ENCODE results near the gene GEMIN4.
"Not testable (repeated sequence)": the region's sequence is repeated elsewhere in the genome, so short reads cannot be mapped to it uniquely, and the experiment has no call there.

Gene GEMIN4

GRCh38 chr17:705011-705410 lies 47.1 kb downstream of the GEMIN4 start:
- no peak for DNase-seq
- Histone ChIP-seq H3K27ac (ENCODE audit: insufficient read depth in 1 of 2, low read depth in 1 of 2, low read length in 2 of 2, poor library complexity in 1 of 2, severe bottlenecking in 2 of 2) (no peak overlapping the region), H3K4me3 (ENCODE audit: control insufficient read depth in 1 of 7, extremely low read depth in 1 of 7, insufficient read depth in 4 of 7, low read depth in 2 of 7, low read length in 6 of 7) (no peak overlapping the region), H3K36me3 (ENCODE audit: control insufficient read depth in 4 of 4, insufficient read depth in 4 of 4, low read length in 3 of 4) (peaks cover 0 to 29% (median 14%) of the 10 kb centered on the region in 4 experiments), H3K4me1 (ENCODE audit: control extremely low read depth in 1 of 4, control insufficient read depth in 4 of 4, insufficient read depth in 4 of 4, low read length in 3 of 4) (no peaks in the 10 kb centered on the region), H3K27me3 (replicated peaks in 2 of 5; ENCODE audit: control insufficient read depth in 4 of 5, insufficient read depth in 5 of 5, low read length in 4 of 5) (no peaks in the 10 kb centered on the region), H3K9me3 (ENCODE audit: control extremely low read depth in 1 of 5, control insufficient read depth in 4 of 5, insufficient read depth in 2 of 5, low read depth in 1 of 5, low read length in 4 of 5) (no peaks in the 10 kb centered on the region)
- CTCF ChIA-PET: interaction anchor here (1.9 kb wide), 1 partner anchor 293 kb away, joined by 8 read pairs; no protein-coding TSS in a partner anchor
- POLR2A ChIA-PET: no interaction called here
- WGBS (ENCODE audit: insufficient coverage): 89% methylated on average over 1 of the region's 1 CpG

GRCh38 chr17:704111-704864 lies 47.8 kb downstream of the GEMIN4 start:
- ChIA-PET POLR2A (no interaction called here), CTCF (interaction anchor here (1.9 kb wide), 1 partner anchor 292 kb away, joined by 8 read pairs; no protein-coding TSS in a partner anchor)
- no peak for DNase-seq
- Histone ChIP-seq H3K27me3 (replicated peaks in 2 of 5; ENCODE audit: control insufficient read depth in 4 of 5, insufficient read depth in 5 of 5, low read length in 4 of 5) (no peaks in the 10 kb centered on the region), H3K36me3 (ENCODE audit: control insufficient read depth in 4 of 4, insufficient read depth in 4 of 4, low read length in 3 of 4) (peaks cover 0 to 28% (median 11%) of the 10 kb centered on the region in 4 experiments), H3K27ac (ENCODE audit: insufficient read depth in 1 of 2, low read depth in 1 of 2, low read length in 2 of 2, poor library complexity in 1 of 2, severe bottlenecking in 2 of 2) (no peak overlapping the region), H3K4me1 (ENCODE audit: control extremely low read depth in 1 of 4, control insufficient read depth in 4 of 4, insufficient read depth in 4 of 4, low read length in 3 of 4) (no peaks in the 10 kb centered on the region), H3K4me3 (ENCODE audit: control insufficient read depth in 1 of 7, extremely low read depth in 1 of 7, insufficient read depth in 4 of 7, low read depth in 2 of 7, low read length in 6 of 7) (no peak overlapping the region), H3K9me3 (ENCODE audit: control extremely low read depth in 1 of 5, control insufficient read depth in 4 of 5, insufficient read depth in 2 of 5, low read depth in 1 of 5, low read length in 4 of 5) (no peaks in the 10 kb centered on the region)
- 89% methylated on average over 1 of the region's 4 CpGs for WGBS (ENCODE audit: insufficient coverage)

- POLR2A ChIA-PET: no interaction called here
Observed at GRCh38 chr17:703081-703875, 48.8 kb downstream of the GEMIN4 start.

GRCh38 chr17:700504-701094 lies 51.5 kb downstream of the GEMIN4 start:
- CTCF ChIA-PET: interaction anchor here (0.6 to 4.0 kb wide), 21 partner anchors 9 to 551 kb away, joined by 3 to 25 read pairs (median 4); partner anchors contain the start of genes DOC2B and VPS53
- H3K4me1 ChIP-seq (ENCODE audit: control extremely low read depth in 1 of 4, control insufficient read depth in 4 of 4, insufficient read depth in 4 of 4, low read length in 3 of 4): no peaks in the 10 kb centered on the region
- H3K27ac ChIP-seq (ENCODE audit: insufficient read depth in 1 of 2, low read depth in 1 of 2, low read length in 2 of 2, poor library complexity in 1 of 2, severe bottlenecking in 2 of 2): no peak overlapping the region
- H3K27me3 ChIP-seq (replicated peaks in 2 of 5; ENCODE audit: control insufficient read depth in 4 of 5, insufficient read depth in 5 of 5, low read length in 4 of 5): no peaks in the 10 kb centered on the region
- H3K36me3 ChIP-seq (ENCODE audit: control insufficient read depth in 4 of 4, insufficient read depth in 4 of 4, low read length in 3 of 4): peaks cover 4 to 35% (median 15%) of the 10 kb centered on the region in 4 experiments
- no peaks in the 10 kb centered on the region for H3K9me3 ChIP-seq (ENCODE audit: control extremely low read depth in 1 of 5, control insufficient read depth in 4 of 5, insufficient read depth in 2 of 5, low read depth in 1 of 5, low read length in 4 of 5)
- peak; percentile 38 to 75 (median 67) for DNase-seq
- POLR2A ChIA-PET: no interaction called here
- no CpG with 5 or more reads among the region's 1 CpG for WGBS (ENCODE audit: insufficient coverage)
- H3K4me3 ChIP-seq (ENCODE audit: control insufficient read depth in 1 of 7, extremely low read depth in 1 of 7, insufficient read depth in 4 of 7, low read depth in 2 of 7, low read length in 6 of 7): no peak overlapping the region

More at GRCh38 chr17:703081-703875, 48.8 kb downstream of the GEMIN4 start:
- Histone ChIP-seq H3K9me3 (ENCODE audit: control extremely low read depth in 1 of 5, control insufficient read depth in 4 of 5, insufficient read depth in 2 of 5, low read depth in 1 of 5, low read length in 4 of 5) (no peaks in the 10 kb centered on the region), H3K4me3 (ENCODE audit: control insufficient read depth in 1 of 7, extremely low read depth in 1 of 7, insufficient read depth in 4 of 7, low read depth in 2 of 7, low read length in 6 of 7) (no peak overlapping the region), H3K36me3 (ENCODE audit: control insufficient read depth in 4 of 4, insufficient read depth in 4 of 4, low read length in 3 of 4) (peaks cover 0 to 21% (median 8%) of the 10 kb centered on the region in 4 experiments), H3K4me1 (ENCODE audit: control extremely low read depth in 1 of 4, control insufficient read depth in 4 of 4, insufficient read depth in 4 of 4, low read length in 3 of 4) (no peaks in the 10 kb centered on the region), H3K27ac (ENCODE audit: insufficient read depth in 1 of 2, low read depth in 1 of 2, low read length in 2 of 2, poor library complexity in 1 of 2, severe bottlenecking in 2 of 2) (no peak overlapping the region), H3K27me3 (replicated peaks in 2 of 5; ENCODE audit: control insufficient read depth in 4 of 5, insufficient read depth in 5 of 5, low read length in 4 of 5) (no peaks in the 10 kb centered on the region)
- CTCF ChIA-PET: interaction anchor here (1.1 to 1.9 kb wide), 3 partner anchors 291 to 313 kb away, joined by 3 to 8 read pairs (median 4); no protein-coding TSS in a partner anchor
- DNase-seq: no peak
- 99% methylated on average over 10 of the region's 12 CpGs for WGBS (ENCODE audit: insufficient coverage)

GRCh38 chr17:699345-699744 lies 52.7 kb downstream of the GEMIN4 start:
- H3K27me3 ChIP-seq (replicated peaks in 2 of 5; ENCODE audit: control insufficient read depth in 4 of 5, insufficient read depth in 5 of 5, low read length in 4 of 5): no peaks in the 10 kb centered on the region
- H3K9me3 ChIP-seq (ENCODE audit: control extremely low read depth in 1 of 5, control insufficient read depth in 4 of 5, insufficient read depth in 2 of 5, low read depth in 1 of 5, low read length in 4 of 5): no peaks in the 10 kb centered on the region
- DNase-seq: no peak
- WGBS (ENCODE audit: insufficient coverage): 96% methylated on average over 4 of the region's 7 CpGs
- ChIA-PET POLR2A (no interaction called here), CTCF (interaction anchor here (1.0 to 4.0 kb wide), 10 partner anchors 8 to 550 kb away, joined by 3 to 25 read pairs (median 6); partner anchors contain the start of gene VPS53)
- H3K4me1 ChIP-seq (ENCODE audit: control extremely low read depth in 1 of 4, control insufficient read depth in 4 of 4, insufficient read depth in 4 of 4, low read length in 3 of 4): no peaks in the 10 kb centered on the region
- H3K36me3 ChIP-seq (ENCODE audit: control insufficient read depth in 4 of 4, insufficient read depth in 4 of 4, low read length in 3 of 4): peaks cover 15 to 44% (median 23%) of the 10 kb centered on the region in 4 experiments
- H3K27ac ChIP-seq (ENCODE audit: insufficient read depth in 1 of 2, low read depth in 1 of 2, low read length in 2 of 2, poor library complexity in 1 of 2, severe bottlenecking in 2 of 2): no peak overlapping the region
- no peak overlapping the region for H3K4me3 ChIP-seq (ENCODE audit: control insufficient read depth in 1 of 7, extremely low read depth in 1 of 7, insufficient read depth in 4 of 7, low read depth in 2 of 7, low read length in 6 of 7)

GRCh38 chr17:698096-698495 lies 54.0 kb downstream of the GEMIN4 start:
- H3K36me3 ChIP-seq (ENCODE audit: control insufficient read depth in 4 of 4, insufficient read depth in 4 of 4, low read length in 3 of 4): peaks cover 17 to 53% (median 30%) of the 10 kb centered on the region in 4 experiments
- H3K27me3 ChIP-seq (replicated peaks in 2 of 5; ENCODE audit: control insufficient read depth in 4 of 5, insufficient read depth in 5 of 5, low read length in 4 of 5); H3K4me3 ChIP-seq (ENCODE audit: control insufficient read depth in 1 of 7, extremely low read depth in 1 of 7, insufficient read depth in 4 of 7, low read depth in 2 of 7, low read length in 6 of 7); H3K9me3 ChIP-seq (ENCODE audit: control extremely low read depth in 1 of 5, control insufficient read depth in 4 of 5, insufficient read depth in 2 of 5, low read depth in 1 of 5, low read length in 4 of 5); POLR2A ChIA-PET; H3K27ac ChIP-seq (ENCODE audit: insufficient read depth in 1 of 2, low read depth in 1 of 2, low read length in 2 of 2, poor library complexity in 1 of 2, severe bottlenecking in 2 of 2); DNase-seq; H3K4me1 ChIP-seq (ENCODE audit: control extremely low read depth in 1 of 4, control insufficient read depth in 4 of 4, insufficient read depth in 4 of 4, low read length in 3 of 4): not testable (repeated sequence)
- WGBS (ENCODE audit: insufficient coverage): no CpG with 5 or more reads among the region's 2 CpGs
- CTCF ChIA-PET: interaction anchor here (0.6 to 4.0 kb wide), 8 partner anchors 9 to 336 kb away, joined by 3 to 25 read pairs (median 4); partner anchors contain the start of gene VPS53
